ENCODE measurements around the gene NPL.
A peak's percentile ranks its signal among the peaks of the same experiment; 100 is the strongest.

The NPL gene

GRCh38 chr1:182778862-182779261 is 10.7 kb upstream of the NPL start:
- no peak for DNase-seq (ENCODE audit: low read depth in 2 of 2)

- no peak for DNase-seq (ENCODE audit: low read depth in 2 of 2)
Measured at GRCh38 chr1:182779530-182779929, 10.0 kb upstream of the NPL start.

DNA sequence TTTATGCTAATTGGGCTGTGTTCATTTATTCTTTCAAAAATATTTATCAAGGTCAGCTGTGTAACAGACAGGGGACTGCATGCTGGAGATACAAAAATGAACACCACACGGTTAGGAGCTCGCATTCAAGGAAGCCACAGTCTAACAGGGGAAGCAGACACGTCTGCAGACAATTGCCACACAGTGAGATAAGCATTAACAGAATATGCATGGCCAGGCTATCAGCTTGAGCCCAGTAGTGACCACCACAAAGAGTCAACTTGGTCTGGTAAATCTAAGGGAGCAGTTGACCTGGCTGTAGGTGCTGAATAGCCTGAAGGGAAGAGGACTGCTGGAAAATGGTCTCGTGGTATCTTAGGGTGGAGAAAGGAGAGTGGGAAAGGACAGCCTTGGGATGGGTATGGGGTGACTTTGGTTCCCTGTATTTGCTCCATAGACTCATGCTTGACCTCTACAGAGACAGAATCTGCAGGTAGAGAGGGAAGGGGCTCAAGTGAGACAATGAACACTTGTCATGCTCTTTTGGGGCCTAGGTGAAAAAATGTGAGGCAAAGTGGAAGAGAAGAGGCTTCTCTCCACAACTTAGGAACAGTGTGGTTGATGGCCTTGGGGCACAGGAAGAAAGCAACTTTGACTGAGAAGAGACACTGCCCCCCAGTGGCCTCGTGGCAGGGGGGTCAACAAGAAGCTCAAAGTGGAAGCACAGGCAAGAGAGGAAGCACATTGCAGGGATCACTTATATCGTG is 7.6 kb upstream of the NPL start:
- peak in 1 of 2 experiments; percentile 9 for DNase-seq (ENCODE audit: low read depth in 2 of 2)

GRCh38 chr1:182782587-182782913 is 7.0 kb upstream of the NPL start:
- no peak for DNase-seq (ENCODE audit: low read depth in 2 of 2)

DNA sequence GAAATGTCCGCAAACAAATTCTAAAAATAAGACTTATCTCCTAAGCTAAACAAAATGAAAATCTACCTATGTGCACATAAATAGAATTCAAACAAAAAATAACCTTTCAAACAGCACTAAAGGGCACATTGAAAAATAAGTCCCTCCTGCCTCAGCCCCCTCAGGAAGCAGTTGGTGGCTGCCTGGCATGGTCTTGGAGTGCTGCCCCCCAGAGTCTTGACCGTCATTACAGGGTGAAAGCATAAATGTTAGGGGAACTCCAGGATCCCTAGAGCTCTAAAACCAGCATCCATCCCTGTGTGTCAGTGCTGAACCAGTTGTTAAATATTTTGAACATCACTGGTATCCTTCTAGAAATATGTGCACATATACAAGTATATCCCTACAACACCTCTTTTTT is 6.5 kb upstream of the NPL start:
- DNase-seq (ENCODE audit: low read depth in 2 of 2), result no peak

DNA sequence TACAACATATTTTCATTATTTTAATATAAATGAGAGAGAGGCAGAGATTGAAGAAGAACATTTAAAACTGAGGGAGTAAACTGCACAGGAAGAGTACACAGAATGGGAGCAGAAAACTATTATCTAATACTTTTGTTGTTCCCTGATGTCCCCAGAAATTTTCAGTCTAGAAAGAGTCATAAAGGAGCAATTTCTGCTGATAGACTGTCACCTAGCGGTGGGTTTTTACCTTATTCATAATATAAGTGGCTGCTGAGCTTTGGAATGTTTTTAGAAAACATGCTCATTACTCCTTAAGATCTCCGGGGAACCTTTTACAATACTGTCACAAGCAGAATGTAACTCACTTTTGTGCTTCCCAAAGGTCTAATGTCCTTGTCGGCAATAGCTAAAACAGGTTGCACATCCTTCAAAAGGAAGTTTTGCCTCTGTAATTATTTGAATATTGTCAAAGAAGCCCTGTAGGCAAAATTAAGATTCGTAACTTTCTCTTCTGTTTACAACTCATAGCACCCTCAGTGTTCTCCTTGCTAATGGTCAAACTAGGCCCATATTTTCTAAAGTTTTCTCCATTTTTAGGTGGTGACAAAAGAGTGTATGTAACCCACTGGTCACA is 4.9 kb upstream of the NPL start:
- DNase-seq (ENCODE audit: low read depth in 2 of 2), result peak in 1 of 2 experiments; percentile 5

DNA sequence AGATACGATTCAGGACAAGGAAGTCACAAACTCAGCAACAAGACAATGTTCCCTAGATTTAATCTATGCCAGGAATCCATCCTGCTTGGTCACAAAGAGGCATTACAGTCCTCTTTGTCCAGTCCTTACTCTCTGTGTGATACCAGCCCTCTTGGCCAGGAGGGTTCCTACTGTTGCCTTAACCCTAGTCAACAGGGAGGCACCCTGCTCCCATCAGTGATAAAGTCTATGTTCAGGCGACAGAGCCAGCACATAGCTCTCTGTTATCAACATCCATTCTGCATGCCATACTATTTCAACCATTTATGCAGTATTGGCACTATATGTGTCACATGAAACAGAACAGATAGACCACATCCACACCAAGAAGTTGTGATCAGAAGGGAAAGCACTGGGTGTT is 4.4 kb upstream of the NPL start:
- no peak for DNase-seq (ENCODE audit: low read depth in 2 of 2)

- peak in 1 of 2 experiments; percentile 20 for DNase-seq (ENCODE audit: low read depth in 2 of 2)
Measured at GRCh38 chr1:182786223-182786994, 3.2 kb upstream of the NPL start.

DNA sequence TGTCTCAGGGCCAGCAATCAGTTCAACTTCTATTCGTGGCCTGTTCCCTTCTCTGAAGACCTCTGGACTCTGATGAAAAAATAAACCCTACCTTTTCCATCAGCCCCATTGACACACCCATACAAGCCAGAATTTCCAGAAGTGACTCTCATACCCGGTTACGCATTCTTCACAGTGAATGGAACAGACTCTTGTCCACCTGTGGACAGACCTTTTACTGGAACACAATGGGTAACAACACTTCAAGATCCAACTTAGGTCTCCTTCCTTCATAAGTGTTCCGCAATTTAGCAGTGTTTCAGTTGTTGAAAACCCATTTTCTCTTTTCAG is 2.6 kb upstream of the NPL start:
- DNase-seq (ENCODE audit: low read depth in 2 of 2), result no peak

GRCh38 chr1:182791281-182792179 is 2.0 kb downstream of the NPL start:
- DNase-seq (ENCODE audit: low read depth in 2 of 2), result no peak

GRCh38 chr1:182794091-182794490 is 4.5 kb downstream of the NPL start:
- no peak for DNase-seq (ENCODE audit: low read depth in 2 of 2)

DNA sequence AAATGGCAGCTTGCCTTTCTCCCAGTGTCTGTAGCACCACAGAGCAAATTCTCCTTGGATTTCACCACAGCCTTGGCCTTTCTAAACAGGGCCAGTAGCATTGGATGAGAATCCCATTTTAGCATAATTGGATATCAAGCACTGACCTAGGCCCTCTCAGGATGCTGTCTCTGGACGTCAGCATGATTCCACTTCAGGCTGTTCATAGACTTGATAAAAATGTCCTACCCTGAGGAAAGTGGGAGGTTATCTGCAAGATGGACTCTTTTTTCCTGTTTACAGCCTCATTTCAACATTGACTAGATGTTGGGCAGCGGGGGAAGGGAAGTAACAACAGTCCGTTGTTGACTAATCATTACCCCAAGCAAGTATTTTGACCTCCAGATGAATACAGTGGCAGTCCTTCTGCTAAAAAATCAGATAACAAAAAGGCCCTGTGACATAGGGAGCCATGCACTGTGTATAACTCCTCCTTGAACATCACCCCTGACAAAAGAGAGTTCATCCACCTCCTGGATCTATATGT is 5.2 kb downstream of the NPL start:
- no peak for DNase-seq (ENCODE audit: low read depth in 2 of 2)

DNA sequence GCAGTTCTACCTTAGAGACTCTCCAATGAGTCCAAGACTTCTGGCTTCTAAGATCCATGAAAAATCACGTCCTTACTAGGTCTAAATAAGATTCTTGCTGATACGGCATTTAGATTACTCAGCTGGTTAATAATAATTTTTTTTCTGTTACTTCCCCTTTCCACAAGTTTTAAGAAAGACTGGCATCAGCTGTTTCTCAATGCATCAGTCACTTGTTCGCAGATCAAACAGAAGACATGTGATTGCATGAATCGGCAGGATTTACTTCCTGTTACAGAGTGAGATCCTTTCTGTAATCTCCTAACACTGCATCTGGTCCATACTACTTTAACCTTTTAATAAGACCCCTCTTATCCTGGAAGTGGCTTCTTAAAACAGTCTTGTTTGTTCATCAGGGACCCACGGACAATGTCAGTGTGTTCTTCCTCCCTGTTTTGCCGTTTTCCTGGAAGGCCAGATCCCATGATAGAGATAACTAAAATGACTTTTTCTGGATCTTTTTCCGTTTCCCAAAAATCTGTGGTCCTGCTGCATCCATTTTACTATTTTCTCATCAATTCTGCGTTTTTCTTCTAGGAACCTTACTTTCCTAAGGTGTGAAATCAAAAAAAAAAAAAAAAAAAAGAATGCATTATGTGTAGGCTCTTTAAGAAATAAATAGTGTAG is 6.1 kb downstream of the NPL start:
- no peak for DNase-seq (ENCODE audit: low read depth in 2 of 2)

DNA sequence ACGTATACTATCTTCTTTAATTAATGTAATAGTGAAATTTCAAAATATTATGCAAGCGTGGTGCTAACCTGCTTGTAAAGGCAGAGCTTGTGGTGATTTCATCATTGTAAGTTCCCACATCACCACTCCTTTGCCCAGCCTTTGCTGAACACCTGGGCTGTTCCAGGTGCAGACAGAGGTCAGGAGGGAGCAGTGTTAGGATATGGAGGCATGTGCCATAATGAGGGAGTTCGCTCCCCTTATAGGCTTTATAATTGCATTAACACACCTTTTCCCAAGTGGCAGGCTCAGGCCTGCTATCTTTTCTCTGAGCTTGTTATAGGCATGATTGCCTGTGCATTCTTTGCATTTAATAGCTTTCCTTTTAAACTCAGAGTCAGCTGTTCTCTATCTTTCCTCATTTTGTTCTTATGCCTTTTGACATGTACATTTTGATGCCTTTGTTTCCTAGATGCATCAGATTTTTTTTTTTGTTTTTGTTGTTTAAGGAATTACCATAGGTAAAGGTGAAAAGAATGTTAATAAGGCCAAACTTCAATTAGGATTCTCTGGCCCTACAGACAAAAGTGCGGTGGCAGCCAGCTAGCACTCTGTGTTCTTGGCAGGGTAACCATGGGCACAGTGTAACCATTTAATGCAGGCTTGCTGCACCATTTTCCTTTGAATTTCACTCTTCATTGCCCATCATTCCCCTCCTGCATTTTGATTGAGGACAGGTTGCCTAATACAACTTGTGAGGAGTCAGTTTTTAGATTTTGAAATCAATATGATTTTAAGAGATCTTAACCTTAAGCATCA is 12.6 kb downstream of the NPL start:
- DNase-seq (ENCODE audit: low read depth in 2 of 2), result no peak

- DNase-seq (ENCODE audit: low read depth in 2 of 2), result no peak
Measured at GRCh38 chr1:182803846-182804245, 14.3 kb downstream of the NPL start.

DNA sequence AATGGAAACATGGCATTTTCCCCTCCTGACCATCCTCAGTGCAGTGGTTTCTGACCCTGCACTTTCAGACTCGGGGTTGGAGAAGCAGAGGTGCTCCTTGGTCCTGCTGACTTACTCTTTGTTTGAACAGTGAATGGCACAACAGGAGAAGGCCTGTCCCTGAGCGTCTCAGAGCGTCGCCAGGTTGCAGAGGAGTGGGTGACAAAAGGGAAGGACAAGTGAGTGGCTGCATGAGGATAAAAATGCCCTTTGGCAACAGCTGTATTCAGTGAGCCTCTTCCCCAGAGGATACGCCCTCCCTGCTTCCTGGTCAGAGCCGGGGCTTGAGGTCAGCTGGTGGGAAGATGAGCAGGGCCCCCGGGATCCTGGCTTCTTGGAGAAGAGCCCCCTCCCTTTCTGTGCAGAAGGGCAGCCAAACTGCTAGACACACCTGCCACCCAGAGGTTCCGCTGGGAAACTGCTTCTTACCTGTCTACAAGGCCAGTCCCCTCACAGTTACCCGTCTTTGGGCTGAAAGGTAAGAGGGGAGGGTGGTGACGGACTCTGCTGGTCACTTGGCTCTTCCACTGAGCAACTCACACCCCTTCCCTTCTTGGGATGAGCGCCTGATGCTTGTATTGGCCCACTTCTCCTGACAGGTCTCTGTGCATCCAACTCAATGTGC is 16.6 kb downstream of the NPL start:
- no peak for DNase-seq (ENCODE audit: low read depth in 2 of 2)

DNA sequence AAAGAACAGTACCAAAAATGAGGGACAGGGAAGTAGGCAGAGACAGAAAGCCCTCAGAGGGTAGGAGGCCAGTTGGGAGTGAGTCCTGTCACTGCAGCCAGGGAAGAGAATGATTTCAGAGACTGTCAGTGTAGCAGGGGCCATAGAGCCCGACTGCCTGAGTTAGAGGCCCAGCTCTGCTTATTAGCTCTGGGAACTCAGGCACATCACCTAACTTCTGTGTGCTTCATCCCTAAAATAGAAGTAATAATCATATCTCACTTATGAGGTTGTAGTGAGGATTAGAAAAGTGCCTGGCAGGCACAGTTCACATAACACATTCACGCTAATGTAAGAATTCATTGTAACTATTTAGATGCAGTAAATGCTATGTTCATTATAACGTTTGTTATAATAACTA is 18.3 kb downstream of the NPL start:
- no peak for DNase-seq (ENCODE audit: low read depth in 2 of 2)

GRCh38 chr1:182809414-182809957 is 19.9 kb downstream of the NPL start:
- no peak for DNase-seq (ENCODE audit: low read depth in 2 of 2)

- no peak for DNase-seq (ENCODE audit: low read depth in 2 of 2)
Measured at GRCh38 chr1:182811975-182812722, 22.6 kb downstream of the NPL start.
